RWPE2 (cell line): ENCODE data around the gene LSM4.
A peak's percentile ranks its signal among the peaks of the same experiment; 100 is the strongest.
"Not testable (repeated sequence)": the region's sequence is repeated elsewhere in the genome, so short reads cannot be mapped to it uniquely, and the experiment has no call there.

Source experiments
- ATAC-seq: fragments of 200-7000 bp; cut with Tn5 transposase; 3 replicates; pipeline ENCODE4 v1.9.1; 2021; ENCODE audit warnings: low read depth
- DNase-seq: peaks from one replicate; pipeline ENCODE4 v3.0.0-alpha.2; 2020; ENCODE audit warnings: low spot score
- H3K27ac ChIP-seq: fragments of 450-650 bp; 2 replicates; pipeline ENCODE4 v1.5.1; 2017; ENCODE audit warnings: mild to moderate bottlenecking; ENCODE audit not compliant: poor library complexity, severe bottlenecking
- H3K27me3 ChIP-seq: fragments of 250-450 bp; sonication (Bioruptor Pico); 2 replicates; pipeline ENCODE4 v1.5.1; 2021; ENCODE audit warnings: mild to moderate bottlenecking, moderate library complexity; ENCODE audit not compliant: insufficient read depth, poor library complexity, severe bottlenecking
- H3K36me3 ChIP-seq: fragments of 250-450 bp; sonication (Bioruptor Pico); 2 replicates; pipeline ENCODE4 v1.5.1; 2020; ENCODE audit warnings: low read depth, mild to moderate bottlenecking, moderate library complexity
- H3K4me1 ChIP-seq: fragments of 250-450 bp; sonication (Bioruptor Pico); 2 replicates; pipeline ENCODE4 v1.5.1; 2021; ENCODE audit warnings: mild to moderate bottlenecking, moderate library complexity; ENCODE audit not compliant: insufficient read depth, poor library complexity, severe bottlenecking
- H3K4me3 ChIP-seq: fragments of 250-450 bp; sonication (Bioruptor Pico); 2 replicates; pipeline ENCODE4 v1.5.1; 2021; ENCODE audit warnings: mild to moderate bottlenecking, moderate library complexity; ENCODE audit not compliant: severe bottlenecking
- H3K9me3 ChIP-seq: fragments of 250-450 bp; sonication (Bioruptor Pico); 2 replicates; pipeline ENCODE4 v1.5.1; 2021; ENCODE audit warnings: mild to moderate bottlenecking, moderate library complexity; ENCODE audit not compliant: severe bottlenecking
- TF ChIP-seq, protein P1 (sequence below): fragments of 450-650 bp; IDR thresholded peaks from one replicate; pipeline ENCODE4 v1.5.1; 2017; ENCODE audit warnings: mild to moderate bottlenecking, moderate library complexity; ENCODE audit not compliant: poor library complexity, severe bottlenecking

Gene LSM4

GRCh38 chr19:18328340-18329034 lies 5.6 kb upstream of the LSM4 start:
- peak overlapping the region; percentile 28 for H3K27ac ChIP-seq
- ATAC-seq (peak; percentile 100), DNase-seq (peak; percentile 91)
- TF ChIP-seq, protein P1, sequence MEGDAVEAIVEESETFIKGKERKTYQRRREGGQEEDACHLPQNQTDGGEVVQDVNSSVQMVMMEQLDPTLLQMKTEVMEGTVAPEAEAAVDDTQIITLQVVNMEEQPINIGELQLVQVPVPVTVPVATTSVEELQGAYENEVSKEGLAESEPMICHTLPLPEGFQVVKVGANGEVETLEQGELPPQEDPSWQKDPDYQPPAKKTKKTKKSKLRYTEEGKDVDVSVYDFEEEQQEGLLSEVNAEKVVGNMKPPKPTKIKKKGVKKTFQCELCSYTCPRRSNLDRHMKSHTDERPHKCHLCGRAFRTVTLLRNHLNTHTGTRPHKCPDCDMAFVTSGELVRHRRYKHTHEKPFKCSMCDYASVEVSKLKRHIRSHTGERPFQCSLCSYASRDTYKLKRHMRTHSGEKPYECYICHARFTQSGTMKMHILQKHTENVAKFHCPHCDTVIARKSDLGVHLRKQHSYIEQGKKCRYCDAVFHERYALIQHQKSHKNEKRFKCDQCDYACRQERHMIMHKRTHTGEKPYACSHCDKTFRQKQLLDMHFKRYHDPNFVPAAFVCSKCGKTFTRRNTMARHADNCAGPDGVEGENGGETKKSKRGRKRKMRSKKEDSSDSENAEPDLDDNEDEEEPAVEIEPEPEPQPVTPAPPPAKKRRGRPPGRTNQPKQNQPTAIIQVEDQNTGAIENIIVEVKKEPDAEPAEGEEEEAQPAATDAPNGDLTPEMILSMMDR, result peak; percentile 91
- no peaks in the 10 kb centered on the region for H3K9me3 ChIP-seq
- H3K4me1 ChIP-seq, result no peaks in the 10 kb centered on the region
- no peaks in the 10 kb centered on the region for H3K27me3 ChIP-seq
- H3K36me3 ChIP-seq, result no peaks in the 10 kb centered on the region
- H3K4me3 ChIP-seq, result peak overlapping the region; percentile 20

GRCh38 chr19:18326772-18327171 lies 3.9 kb upstream of the LSM4 start:
- Histone ChIP-seq H3K36me3 (no peaks in the 10 kb centered on the region), H3K27ac (no peak overlapping the region), H3K4me1 (peaks cover 4% of the 10 kb centered on the region), H3K4me3 (no peak overlapping the region), H3K27me3 (no peaks in the 10 kb centered on the region), H3K9me3 (no peaks in the 10 kb centered on the region)
- ATAC-seq, result no peak
- DNase-seq, result no peak
- TF ChIP-seq, protein P1, result no peak

DNA sequence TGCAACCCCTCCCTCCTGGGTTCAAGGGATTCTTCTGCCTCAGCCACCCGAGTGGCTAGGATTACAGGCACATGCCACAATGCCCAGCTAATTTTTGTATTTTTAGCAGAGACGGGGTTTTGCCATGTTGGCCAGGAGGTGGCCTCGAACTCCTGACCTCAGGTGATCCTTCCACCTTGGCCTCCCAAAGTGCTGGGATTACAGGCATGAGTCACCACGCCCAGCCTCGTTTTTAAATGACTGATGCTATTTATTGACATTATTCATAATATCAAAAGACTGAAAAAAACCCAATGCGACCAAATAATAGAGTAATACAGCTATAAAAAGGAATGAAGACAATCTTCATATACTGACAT lies 1.5 kb upstream of the LSM4 start:
- H3K9me3 ChIP-seq, ATAC-seq, H3K4me1 ChIP-seq, DNase-seq, H3K4me3 ChIP-seq, H3K27me3 ChIP-seq: not testable (repeated sequence)
- Histone ChIP-seq H3K27ac (peak overlapping the region; percentile 74), H3K36me3 (peaks cover 22% of the 10 kb centered on the region)

DNA sequence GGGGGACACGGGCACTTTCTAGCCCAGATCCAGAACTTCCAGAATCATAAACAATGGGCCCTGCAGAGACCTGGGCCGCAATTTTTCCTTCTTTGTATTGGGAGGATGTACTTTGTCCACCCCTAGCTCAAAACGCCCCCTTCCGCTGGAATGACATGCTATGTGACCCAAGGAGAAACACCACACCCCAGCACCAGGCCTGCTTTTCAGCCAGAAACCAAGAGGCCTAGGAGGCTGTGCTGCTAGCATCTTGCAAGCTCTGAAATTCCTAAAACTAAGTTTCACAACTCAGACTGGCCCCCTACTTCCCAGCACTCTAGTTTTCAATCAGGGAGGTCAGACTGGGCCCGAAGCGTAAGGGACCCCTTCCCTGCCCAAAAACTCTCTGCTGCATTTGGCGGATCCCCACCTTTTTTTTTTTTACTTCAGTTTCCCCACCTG lies 538 bp downstream of the LSM4 start:
- H3K27me3 ChIP-seq, result no peaks in the 10 kb centered on the region
- TF ChIP-seq, protein P1, result no peak
- peaks cover 8% of the 10 kb centered on the region for H3K4me1 ChIP-seq
- peak overlapping the region; percentile 74 for H3K27ac ChIP-seq
- peak overlapping the region; percentile 77 for H3K4me3 ChIP-seq
- ATAC-seq (peak; percentile 16; the same call in 1 of the 3 replicates), DNase-seq (no peak)
- peaks cover 22% of the 10 kb centered on the region for H3K36me3 ChIP-seq
- no peaks in the 10 kb centered on the region for H3K9me3 ChIP-seq

- TF ChIP-seq, protein P1, result no peak
- Histone ChIP-seq H3K36me3 (peaks cover 23% of the 10 kb centered on the region), H3K4me3 (peak overlapping the region; percentile 77), H3K27ac (peak overlapping the region; percentile 74), H3K27me3 (no peaks in the 10 kb centered on the region), H3K4me1 (peaks cover 8% of the 10 kb centered on the region), H3K9me3 (no peaks in the 10 kb centered on the region)
- no peak for DNase-seq
- no peak for ATAC-seq
Measured at GRCh38 chr19:18321734-18322102, 1.2 kb downstream of the LSM4 start.
